CD4-positive, alpha-beta memory T cell (primary cell): ENCODE results near the gene TBC1D4. TPM values are rescaled to one million over a fixed set of nuclear protein-coding genes. Genes with fewer than 3 reads are reported as not detected.

Source experiments
- CTCF ChIA-PET: fragments of 350-600 bp; sonication (Branson Sonifier 250); formaldehyde crosslinking; loops from one replicate; lab custom pipeline; 2021; ENCODE audit warnings: inconsistent platforms; ENCODE audit not compliant: partially characterized antibody; lab: Charles Lee
- POLR2A ChIA-PET: fragments of 350-600 bp; sonication (Branson Sonifier 250); formaldehyde crosslinking; loops from one replicate; lab custom pipeline; 2021; ENCODE audit not compliant: partially characterized antibody; lab: Charles Lee
- DNase-seq, 5 donors: peaks; one replicate each; pipeline versions ENCODE4 v3.0.0 to v3.0.0-alpha.2; 2020 to 2022; ENCODE audit warnings: mixed read lengths in 1 of 5
- H3K27ac ChIP-seq: one replicate; pipeline ENCODE4 v1.7.0; 2013; ENCODE audit warnings: low read depth, low read length
- H3K27me3 ChIP-seq: 2 replicates; pipeline ENCODE4 v1.7.0; 2013; ENCODE audit warnings: mild to moderate bottlenecking, low read length, moderate library complexity; ENCODE audit not compliant: insufficient read depth
- H3K36me3 ChIP-seq: 2 replicates; pipeline ENCODE4 v1.7.0; 2013; ENCODE audit warnings: mild to moderate bottlenecking, low read length, moderate library complexity; ENCODE audit not compliant: insufficient read depth
- H3K4me1 ChIP-seq: 2 replicates; pipeline ENCODE4 v1.7.0; 2013; ENCODE audit warnings: mild to moderate bottlenecking, low read length, moderate library complexity; ENCODE audit not compliant: insufficient read depth
- H3K4me3 ChIP-seq, 2 donors: one replicate each; pipeline ENCODE4 v1.7.0; 2013; ENCODE audit warnings: low read length in 2 of 2, mild to moderate bottlenecking in 1 of 2
- H3K9me3 ChIP-seq, 2 donors: one replicate each; pipeline ENCODE4 v1.7.0; 2013; ENCODE audit warnings: low read length in 2 of 2, control low read depth in 1 of 2; ENCODE audit not compliant: control insufficient read depth in 1 of 2
- H3K27ac Mint-ChIP-seq, 7 donors: one replicate each; pipeline ENCODE4 v1.8.0; 2020 to 2021; ENCODE audit warnings: mixed read lengths in 7 of 7, mild to moderate bottlenecking in 6 of 7, inconsistent platforms in 3 of 7, moderate library complexity in 3 of 7
- H3K27me3 Mint-ChIP-seq, 2 donors: one replicate each; pipeline ENCODE4 v1.8.0; 2020 to 2021; ENCODE audit warnings: mixed read lengths in 2 of 2
- H3K36me3 Mint-ChIP-seq, 2 donors: one replicate each; pipeline ENCODE4 v1.8.0; 2020 to 2021; ENCODE audit warnings: mixed read lengths in 2 of 2, inconsistent platforms in 1 of 2, mild to moderate bottlenecking in 1 of 2
- H3K4me1 Mint-ChIP-seq, 4 donors: one replicate each; pipeline ENCODE4 v1.8.0; 2020 to 2021; ENCODE audit warnings: mixed read lengths in 4 of 4, mild to moderate bottlenecking in 1 of 4
- H3K4me3 Mint-ChIP-seq, 8 donors: one replicate each; pipeline ENCODE4 v1.8.0; 2020 to 2021; ENCODE audit warnings: mixed read lengths in 8 of 8, mild to moderate bottlenecking in 7 of 8, moderate library complexity in 6 of 8, inconsistent platforms in 3 of 8
- H3K9me3 Mint-ChIP-seq, 8 donors: one replicate each; pipeline ENCODE4 v1.8.0; 2020 to 2021; ENCODE audit warnings: mixed read lengths in 8 of 8, mild to moderate bottlenecking in 5 of 8, inconsistent platforms in 3 of 8, moderate library complexity in 1 of 8
- intact Hi-C: fragments of 100-400 bp; cut with micrococcal nuclease; formaldehyde crosslinking; loops from one replicate; pipeline ENCODE4 v1.15.1; 2023
- polyA plus RNA-seq, 2 donors: library from polyadenylated mRNA; unstranded; fragments of 300-500 nt; fragmentation: Illumina TruSeq; gene quantifications; one replicate each; pipeline ENCODE4 v1.2.3, GENCODE V29; 2021
- total RNA-seq, 2 experiments: library from RNA; stranded (reverse); gene quantifications; one replicate each; pipeline ENCODE4 v1.2.3, GENCODE V29; 2021

Gene TBC1D4
- total and polyA plus RNA-seq, 4 experiments from 2014 or later, result 9.5 to 67.2 (median 45.4) TPM

- Histone ChIP-seq H3K9me3 (no peaks in the 10 kb centered on the region), H3K27me3 (no peaks in the 10 kb centered on the region), H3K36me3 (peaks cover 19% of the 10 kb centered on the region), H3K27ac (no peak overlapping the region), H3K4me1 (peaks cover 15% of the 10 kb centered on the region), H3K4me3 (no peak overlapping the region)
- CTCF ChIA-PET, result interaction anchor here (1.4 kb wide), 1 partner anchor 15 kb away, joined by 6 read pairs; no protein-coding TSS in a partner anchor
- intact Hi-C loops, result no loop called here
- peak overlapping the region in 1 of 7 donors; percentile 22 for H3K27ac Mint-ChIP-seq
- H3K4me3 Mint-ChIP-seq, result no peak overlapping the region
- H3K36me3 Mint-ChIP-seq, result peaks cover 51 to 65% of the 10 kb centered on the region in 2 donors
- no peaks in the 10 kb centered on the region for H3K27me3 Mint-ChIP-seq
- peaks cover 0 to 21% (median 11%) of the 10 kb centered on the region in 4 donors for H3K4me1 Mint-ChIP-seq
- peaks cover 0 to 2% (median 0%) of the 10 kb centered on the region in 8 donors for H3K9me3 Mint-ChIP-seq
- DNase-seq, result no peak
- POLR2A ChIA-PET, result interaction anchor here (4.6 kb wide), 1 partner anchor 23 kb away, joined by 18 read pairs; no protein-coding TSS in a partner anchor
These were observed 178.7 kb downstream of the TBC1D4 start for GRCh38 chr13:75303263-75303662.

DNA sequence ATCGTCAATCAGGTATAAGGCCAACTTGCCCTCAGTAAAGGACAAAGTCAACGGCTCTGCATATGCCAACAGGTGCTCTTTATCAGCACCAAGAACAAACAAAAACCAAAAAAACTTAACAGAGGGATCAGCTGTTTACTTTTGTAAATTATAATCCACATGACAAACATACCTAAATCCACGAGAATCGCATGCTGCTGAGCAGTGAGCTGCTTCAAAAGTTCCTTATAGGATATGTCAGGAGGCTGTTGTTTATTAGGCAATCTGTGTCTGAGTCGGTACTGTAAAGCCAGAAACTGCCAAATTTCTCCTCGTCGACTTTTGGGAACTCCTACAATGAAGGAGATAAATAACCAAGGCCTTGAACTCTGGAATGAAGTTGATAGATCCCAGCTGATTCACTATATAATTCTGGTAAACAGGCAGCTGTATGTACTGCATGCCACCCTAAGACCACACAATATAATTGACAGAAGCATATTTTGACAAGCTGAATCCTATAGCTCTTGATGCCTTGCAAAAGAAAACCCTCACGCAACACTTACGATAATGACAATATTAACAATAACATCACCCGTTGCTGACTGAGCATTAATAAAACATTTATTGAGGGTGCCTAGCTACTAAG, 179.8 kb downstream of the TBC1D4 start:
- Histone ChIP-seq H3K4me3 (no peak overlapping the region), H3K9me3 (no peaks in the 10 kb centered on the region), H3K4me1 (peaks cover 13% of the 10 kb centered on the region), H3K36me3 (peaks cover 19% of the 10 kb centered on the region), H3K27me3 (no peaks in the 10 kb centered on the region), H3K27ac (no peak overlapping the region)
- peaks cover 0 to 21% (median 12%) of the 10 kb centered on the region in 4 donors for H3K4me1 Mint-ChIP-seq
- no peak overlapping the region for H3K4me3 Mint-ChIP-seq
- no peaks in the 10 kb centered on the region for H3K27me3 Mint-ChIP-seq
- H3K36me3 Mint-ChIP-seq, result peaks cover 47 to 67% of the 10 kb centered on the region in 2 donors
- ChIA-PET CTCF (interaction anchor here (1.2 kb wide), 1 partner anchor 9 kb away, joined by 3 read pairs; no protein-coding TSS in a partner anchor), POLR2A (no interaction called here)
- no peak for DNase-seq
- H3K9me3 Mint-ChIP-seq, result peaks cover 0 to 2% (median 0%) of the 10 kb centered on the region in 8 donors
- no peak overlapping the region for H3K27ac Mint-ChIP-seq
- intact Hi-C loops, result no loop called here

- Mint-ChIP-seq H3K27ac (peak overlapping the region in 5 of 7 donors; percentile 2 to 91 (median 68)), H3K4me3 (peak overlapping the region in 1 of 8 donors; percentile 7), H3K4me1 (peaks cover 13 to 36% (median 22%) of the 10 kb centered on the region in 4 donors), H3K27me3 (no peaks in the 10 kb centered on the region), H3K9me3 (peaks cover 0 to 2% (median 0%) of the 10 kb centered on the region in 8 donors), H3K36me3 (peaks cover 43 to 64% of the 10 kb centered on the region in 2 donors)
- Histone ChIP-seq H3K9me3 (no peaks in the 10 kb centered on the region), H3K27me3 (no peaks in the 10 kb centered on the region), H3K36me3 (peaks cover 17% of the 10 kb centered on the region), H3K27ac (no peak overlapping the region), H3K4me1 (peaks cover 33% of the 10 kb centered on the region), H3K4me3 (no peak overlapping the region)
- POLR2A ChIA-PET, result interaction anchor here (1.2 kb wide), 1 partner anchor 26 kb away, joined by 3 read pairs; no protein-coding TSS in a partner anchor
- intact Hi-C loops, result no loop called here
- CTCF ChIA-PET, result no interaction called here
- DNase-seq, result no peak
These were observed 181.8 kb downstream of the TBC1D4 start for GRCh38 chr13:75299913-75300862.

DNA sequence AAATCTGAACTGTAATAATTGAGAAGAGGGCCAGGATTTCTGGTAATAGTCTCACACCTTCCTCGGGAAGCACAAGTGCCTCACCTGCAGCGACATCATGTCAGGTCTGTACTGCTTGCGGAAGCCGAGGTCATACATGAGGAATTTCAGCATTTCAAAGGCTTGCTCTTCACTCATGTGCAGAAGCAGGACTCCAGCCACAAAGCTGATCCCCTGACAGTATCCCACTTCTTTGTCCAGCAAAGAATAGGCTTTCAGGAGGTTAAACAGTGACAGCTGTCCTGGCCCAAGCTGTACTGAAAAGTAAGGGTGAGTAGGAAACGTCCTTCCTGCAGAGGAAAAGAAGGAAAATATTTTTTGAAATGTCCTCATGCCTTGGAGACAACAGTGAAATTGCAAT, 182.7 kb downstream of the TBC1D4 start:
- Mint-ChIP-seq H3K4me1 (peaks cover 17 to 43% (median 24%) of the 10 kb centered on the region in 4 donors), H3K36me3 (peaks cover 42 to 61% of the 10 kb centered on the region in 2 donors), H3K9me3 (no peaks in the 10 kb centered on the region), H3K4me3 (no peak overlapping the region), H3K27me3 (no peaks in the 10 kb centered on the region), H3K27ac (peak overlapping the region in 3 of 7 donors; percentile 28 to 60 (median 29))
- H3K4me3 ChIP-seq, result no peak overlapping the region
- intact Hi-C loops, result no loop called here
- DNase-seq, result no peak
- peaks cover 40% of the 10 kb centered on the region for H3K4me1 ChIP-seq
- no peaks in the 10 kb centered on the region for H3K9me3 ChIP-seq
- no peak overlapping the region for H3K27ac ChIP-seq
- ChIA-PET POLR2A (no interaction called here), CTCF (interaction anchor here (1.8 kb wide), 1 partner anchor 9 kb away, joined by 3 read pairs; no protein-coding TSS in a partner anchor)
- no peaks in the 10 kb centered on the region for H3K27me3 ChIP-seq
- H3K36me3 ChIP-seq, result peaks cover 9% of the 10 kb centered on the region

- H3K36me3 Mint-ChIP-seq, result peaks cover 41 to 46% of the 10 kb centered on the region in 2 donors
- CTCF ChIA-PET, result interaction anchor here (1.2 kb wide), 1 partner anchor 35 kb away, joined by 3 read pairs; no protein-coding TSS in a partner anchor
- Histone ChIP-seq H3K27me3 (no peaks in the 10 kb centered on the region), H3K27ac (no peak overlapping the region), H3K4me3 (no peak overlapping the region), H3K4me1 (peaks cover 42% of the 10 kb centered on the region), H3K36me3 (peaks cover 10% of the 10 kb centered on the region), H3K9me3 (no peaks in the 10 kb centered on the region)
- H3K4me1 Mint-ChIP-seq, result peaks cover 17 to 46% (median 26%) of the 10 kb centered on the region in 4 donors
- H3K4me3 Mint-ChIP-seq, result peak overlapping the region in 3 of 8 donors; percentile 30 to 72 (median 61)
- DNase-seq, result no peak
- POLR2A ChIA-PET, result interaction anchor here (1.7 kb wide), 1 partner anchor 61 kb away, joined by 5 read pairs; no protein-coding TSS in a partner anchor
- H3K27ac Mint-ChIP-seq, result peak overlapping the region in 4 of 7 donors; percentile 30 to 82 (median 62)
- H3K9me3 Mint-ChIP-seq, result no peaks in the 10 kb centered on the region
- intact Hi-C loops, result no loop called here
- no peaks in the 10 kb centered on the region for H3K27me3 Mint-ChIP-seq
These were observed 185.3 kb downstream of the TBC1D4 start for GRCh38 chr13:75296641-75297040.

DNA sequence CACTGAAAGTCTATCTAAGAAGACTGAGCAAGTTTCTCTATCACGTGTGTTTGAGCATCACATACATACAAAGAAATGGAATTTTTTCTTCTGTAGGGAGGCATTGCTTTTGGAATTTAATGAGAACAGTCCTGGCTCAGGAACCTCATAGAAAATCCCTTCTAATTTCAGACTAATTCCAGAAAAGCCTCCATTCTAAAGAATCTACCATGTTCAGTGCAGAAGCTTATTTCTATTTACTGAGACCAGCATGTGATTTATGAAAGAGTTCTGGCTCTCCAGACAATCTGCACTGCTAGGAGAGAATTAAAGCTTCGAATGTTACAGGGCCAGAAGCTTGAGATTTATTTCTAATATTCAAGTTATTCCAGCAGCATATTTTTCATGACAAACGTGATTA, 186.8 kb downstream of the TBC1D4 start:
- intact Hi-C loops, result no loop called here
- peaks cover 15 to 40% (median 22%) of the 10 kb centered on the region in 4 donors for H3K4me1 Mint-ChIP-seq
- no peaks in the 10 kb centered on the region for H3K27me3 Mint-ChIP-seq
- POLR2A ChIA-PET, result interaction anchor here (1.7 kb wide), 1 partner anchor 62 kb away, joined by 5 read pairs; no protein-coding TSS in a partner anchor
- no peaks in the 10 kb centered on the region for H3K27me3 ChIP-seq
- H3K36me3 Mint-ChIP-seq, result peaks cover 48 to 50% of the 10 kb centered on the region in 2 donors
- H3K27ac Mint-ChIP-seq, result no peak overlapping the region
- no peak overlapping the region for H3K27ac ChIP-seq
- no peak for DNase-seq
- no peak overlapping the region for H3K4me3 ChIP-seq
- peaks cover 17% of the 10 kb centered on the region for H3K36me3 ChIP-seq
- CTCF ChIA-PET, result interaction anchor here (1.7 kb wide), 1 partner anchor 62 kb away, joined by 4 read pairs; no protein-coding TSS in a partner anchor
- no peaks in the 10 kb centered on the region for H3K9me3 Mint-ChIP-seq
- no peaks in the 10 kb centered on the region for H3K9me3 ChIP-seq
- no peak overlapping the region for H3K4me3 Mint-ChIP-seq
- peaks cover 33% of the 10 kb centered on the region for H3K4me1 ChIP-seq
